ENCODE data around the gene SORBS1.

DNA sequence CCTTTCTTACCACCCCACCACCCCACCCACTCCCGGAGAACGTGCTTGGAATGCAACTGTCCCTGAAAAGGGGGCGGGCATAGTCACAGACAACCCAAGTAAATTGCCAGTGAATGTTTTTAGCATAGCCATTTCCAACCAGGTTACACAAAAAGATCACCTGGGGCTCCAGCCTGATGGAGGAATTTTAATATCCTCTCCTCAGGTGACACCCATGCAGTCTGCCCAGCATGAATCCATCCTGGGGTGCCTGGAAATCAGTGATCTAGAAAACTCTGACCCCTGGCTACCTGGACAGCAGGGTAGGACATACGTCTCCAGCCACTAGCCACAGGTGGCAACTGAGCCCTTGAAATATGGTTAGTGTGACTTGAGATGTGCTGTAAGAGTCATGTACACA lies 61.1 kb downstream of the SORBS1 start:
- TF ChIP-seq, protein P1, sequence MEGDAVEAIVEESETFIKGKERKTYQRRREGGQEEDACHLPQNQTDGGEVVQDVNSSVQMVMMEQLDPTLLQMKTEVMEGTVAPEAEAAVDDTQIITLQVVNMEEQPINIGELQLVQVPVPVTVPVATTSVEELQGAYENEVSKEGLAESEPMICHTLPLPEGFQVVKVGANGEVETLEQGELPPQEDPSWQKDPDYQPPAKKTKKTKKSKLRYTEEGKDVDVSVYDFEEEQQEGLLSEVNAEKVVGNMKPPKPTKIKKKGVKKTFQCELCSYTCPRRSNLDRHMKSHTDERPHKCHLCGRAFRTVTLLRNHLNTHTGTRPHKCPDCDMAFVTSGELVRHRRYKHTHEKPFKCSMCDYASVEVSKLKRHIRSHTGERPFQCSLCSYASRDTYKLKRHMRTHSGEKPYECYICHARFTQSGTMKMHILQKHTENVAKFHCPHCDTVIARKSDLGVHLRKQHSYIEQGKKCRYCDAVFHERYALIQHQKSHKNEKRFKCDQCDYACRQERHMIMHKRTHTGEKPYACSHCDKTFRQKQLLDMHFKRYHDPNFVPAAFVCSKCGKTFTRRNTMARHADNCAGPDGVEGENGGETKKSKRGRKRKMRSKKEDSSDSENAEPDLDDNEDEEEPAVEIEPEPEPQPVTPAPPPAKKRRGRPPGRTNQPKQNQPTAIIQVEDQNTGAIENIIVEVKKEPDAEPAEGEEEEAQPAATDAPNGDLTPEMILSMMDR (IDR thresholded peaks at IDR 0.05): no peak
- TF ChIP-seq POLR2A (IDR thresholded peaks at IDR 0.05): no peak
